Stimulated activated CD8-positive, alpha-beta memory T cell treated with anti-CD3 and anti-CD28 coated beads, Interleukin-7, amount 100 ng/mL, for 4 hours (primary cell): ENCODE measurements around the gene DOCK3.

Experiments used
- DNase-seq, 2 donors: peaks; one replicate each; pipeline ENCODE4 v3.0.0-alpha.2; 2020; ENCODE audit warnings: low read depth in 2 of 2

Gene DOCK3

DNA sequence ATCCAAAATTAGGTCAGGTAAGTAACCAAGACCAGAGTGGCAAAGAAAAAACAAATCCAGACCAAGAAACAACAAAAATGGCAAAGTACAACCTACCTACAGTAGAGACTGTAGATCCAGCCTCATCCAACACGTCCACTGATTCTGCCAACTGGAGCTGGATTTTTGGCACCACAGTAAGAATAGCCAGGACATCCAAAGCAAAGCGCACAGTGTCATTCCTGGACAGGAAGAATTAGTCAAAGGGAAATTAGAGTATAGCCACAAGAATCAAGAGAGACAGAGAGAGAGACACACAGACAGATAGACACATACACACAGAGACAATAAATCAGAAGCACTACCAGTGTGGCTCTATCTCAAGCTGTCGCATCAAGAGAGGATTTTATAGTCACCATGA, 747.5 kb downstream of the DOCK3 start:
- no peak for DNase-seq

DNA sequence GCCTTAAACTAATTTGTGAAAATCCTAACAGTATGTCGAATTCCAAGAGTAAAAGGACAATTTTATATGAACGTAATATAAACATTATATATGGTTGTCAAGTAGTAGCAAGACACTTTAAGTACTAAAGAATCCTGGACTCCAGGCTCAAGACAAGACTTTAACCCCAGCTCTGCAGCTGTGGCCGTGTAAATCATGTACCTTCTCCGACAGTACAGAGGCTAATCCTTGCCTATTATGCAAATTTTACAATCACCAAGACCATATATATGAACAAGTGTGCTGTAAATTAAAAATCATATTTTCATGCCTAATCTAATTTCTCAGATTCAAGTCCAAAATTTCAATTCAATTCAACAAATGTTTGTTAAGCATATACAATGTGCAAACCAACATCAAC, 752.2 kb downstream of the DOCK3 start:
- no peak for DNase-seq

DNA sequence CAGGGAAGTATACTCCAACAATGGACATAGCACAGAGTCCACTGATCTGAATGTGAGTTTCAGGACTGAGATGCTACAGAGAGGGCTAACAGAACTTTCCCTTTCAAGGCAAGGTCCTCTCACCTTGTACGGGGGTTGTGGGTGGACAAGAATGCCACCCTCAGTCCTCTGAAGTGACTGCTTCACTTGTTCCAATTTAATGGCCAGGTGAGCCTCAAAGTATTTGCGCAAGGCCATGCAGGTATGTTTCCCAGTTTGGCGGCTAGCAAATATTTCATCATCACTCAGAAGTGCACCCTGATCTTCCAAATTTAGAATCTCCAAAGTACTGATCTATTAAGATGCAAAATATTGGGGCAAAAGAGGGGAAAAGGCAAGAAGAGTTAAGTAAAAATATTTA, 754.4 kb downstream of the DOCK3 start:
- DNase-seq, result no peak
